Kasumi-1 (cell line): ENCODE data around the gene DEXI.
"Not testable (repeated sequence)": the region's sequence is repeated elsewhere in the genome, so short reads cannot be mapped to it uniquely, and the experiment has no call there.

Source experiments
- DNase-seq, 2 experiments: peaks; one replicate each; lab custom pipeline; 2025; lab: John Stamatoyannopoulos, UW

Gene DEXI

DNA sequence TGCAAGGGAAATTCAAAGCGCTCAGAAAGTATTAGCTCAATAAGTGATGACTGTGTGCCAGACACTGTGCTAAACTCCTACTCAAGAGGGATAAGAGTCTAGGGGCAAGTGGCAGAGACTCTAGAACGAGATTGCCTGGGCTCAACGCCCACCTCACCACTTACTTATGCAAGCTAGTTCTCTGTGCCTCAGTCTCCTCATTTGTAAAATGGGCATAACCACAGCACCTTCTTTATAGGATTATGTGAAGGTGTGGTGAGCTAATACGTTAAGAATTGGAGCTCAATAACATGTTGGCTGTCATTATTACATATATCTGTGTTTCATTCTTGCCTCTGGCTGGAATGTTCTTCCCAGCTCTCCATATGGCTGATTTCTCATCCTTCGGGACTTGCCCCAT is 15.4 kb downstream of the DEXI start:
- DNase-seq = no peak

- DNase-seq = no peak
Observed at GRCh38 chr16:10926094-10926493, 16.2 kb downstream of the DEXI start.

- DNase-seq = not testable (repeated sequence)
Observed at GRCh38 chr16:10925285-10925684, 17.0 kb downstream of the DEXI start.

DNA sequence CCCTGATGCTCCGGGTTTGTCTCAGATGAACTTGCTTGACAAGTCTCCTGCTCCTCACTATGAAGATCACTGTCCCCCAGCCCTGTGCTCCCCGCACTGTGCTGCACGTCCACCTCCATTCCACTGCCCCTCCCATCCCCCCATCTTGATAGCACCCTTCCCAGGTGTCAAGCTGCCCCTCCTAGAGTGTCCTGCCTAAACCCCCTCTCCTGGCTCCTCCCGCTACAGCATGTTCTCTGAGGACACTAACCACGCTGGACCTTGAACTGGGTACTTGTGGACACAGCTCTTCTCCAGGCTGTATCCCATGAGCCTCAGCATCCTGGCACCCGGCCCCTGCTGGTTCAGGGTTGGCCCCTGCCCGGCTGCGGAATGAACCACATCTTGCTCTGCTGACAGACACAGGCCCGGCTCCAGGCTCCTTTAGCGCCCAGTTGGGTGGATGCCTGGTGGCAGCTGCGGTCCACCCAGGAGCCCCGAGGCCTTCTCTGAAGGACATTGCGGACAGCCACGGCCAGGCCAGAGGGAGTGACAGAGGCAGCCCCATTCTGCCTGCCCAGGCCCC is 18.5 kb downstream of the DEXI start:
- DNase-seq = no peak

GRCh38 chr16:10923146-10923649 is 19.1 kb downstream of the DEXI start:
- no peak for DNase-seq

DNA sequence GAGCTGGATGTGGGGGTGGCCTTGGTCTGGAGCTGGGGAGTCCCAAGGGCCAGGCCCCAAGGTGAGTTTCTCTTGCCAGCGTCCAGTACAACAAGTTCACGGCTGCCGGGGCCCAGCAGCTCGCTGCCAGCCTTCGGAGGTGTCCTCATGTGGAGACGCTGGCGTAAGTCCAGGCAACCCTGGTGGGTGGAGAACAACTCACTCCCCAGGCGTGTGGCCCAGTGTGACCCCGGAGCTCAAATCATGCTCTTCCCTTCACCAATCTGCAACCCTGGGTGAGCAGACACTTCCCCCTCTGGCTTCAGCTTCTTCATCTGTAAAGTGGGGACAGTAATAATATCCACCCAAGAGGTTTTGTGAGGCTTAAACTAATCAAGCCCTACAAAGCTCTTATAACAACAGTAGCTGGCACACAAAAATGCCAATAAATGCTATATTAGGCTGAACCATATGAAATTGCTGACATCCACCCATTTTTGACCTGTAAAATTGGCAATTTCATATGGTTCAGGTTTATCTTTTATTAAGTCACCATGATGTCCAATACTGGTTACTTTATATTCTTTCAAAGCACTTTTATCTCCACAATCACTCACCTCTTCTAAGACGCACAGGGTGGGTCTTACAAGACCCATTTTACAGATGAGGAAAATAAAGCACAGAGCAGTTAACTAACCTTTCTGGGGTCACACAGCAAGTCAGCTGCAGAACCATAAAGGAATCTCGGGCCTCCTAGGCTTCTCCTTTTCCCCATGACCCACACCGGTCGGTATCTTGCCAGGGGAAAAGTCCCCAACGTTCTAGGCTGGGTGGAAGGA is 19.7 kb downstream of the DEXI start:
- DNase-seq = no peak

DNA sequence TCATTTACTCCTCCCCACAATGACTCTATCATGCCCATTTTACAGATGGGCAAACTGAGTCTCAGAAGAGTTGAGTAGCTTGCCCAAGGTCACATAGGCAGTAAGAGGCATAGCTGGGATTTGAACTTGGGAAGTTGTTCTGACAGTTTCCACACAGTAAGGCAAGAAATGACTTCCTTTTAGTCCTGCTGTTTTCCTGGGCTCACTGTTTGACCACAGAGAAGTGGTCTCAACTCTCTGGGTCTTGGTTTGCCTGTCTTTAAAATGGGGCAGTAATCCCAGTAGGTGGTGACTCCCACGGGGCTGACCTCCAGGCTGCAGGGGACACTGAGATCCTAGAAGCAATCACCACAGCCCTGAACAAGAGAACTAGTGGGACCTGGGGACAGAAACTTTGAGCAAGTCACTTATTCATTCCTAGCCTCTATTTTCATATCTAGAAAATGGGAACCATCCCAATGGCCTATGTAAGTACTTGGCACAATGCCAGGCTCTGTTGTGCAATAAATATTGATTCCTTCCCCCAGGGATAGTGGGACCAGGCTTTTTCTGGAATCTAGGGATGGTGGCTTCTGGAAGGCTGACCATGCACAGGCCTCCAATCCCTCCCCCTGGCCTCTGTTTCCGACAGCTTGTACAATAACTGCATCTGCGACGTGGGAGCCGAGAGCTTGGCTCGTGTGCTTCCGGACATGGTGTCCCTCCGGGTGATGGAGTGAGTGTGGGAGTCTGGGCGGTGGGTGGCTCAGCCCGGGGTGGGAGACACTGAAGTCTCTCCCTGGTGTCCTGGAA is 20.5 kb downstream of the DEXI start:
- DNase-seq = no peak

DNA sequence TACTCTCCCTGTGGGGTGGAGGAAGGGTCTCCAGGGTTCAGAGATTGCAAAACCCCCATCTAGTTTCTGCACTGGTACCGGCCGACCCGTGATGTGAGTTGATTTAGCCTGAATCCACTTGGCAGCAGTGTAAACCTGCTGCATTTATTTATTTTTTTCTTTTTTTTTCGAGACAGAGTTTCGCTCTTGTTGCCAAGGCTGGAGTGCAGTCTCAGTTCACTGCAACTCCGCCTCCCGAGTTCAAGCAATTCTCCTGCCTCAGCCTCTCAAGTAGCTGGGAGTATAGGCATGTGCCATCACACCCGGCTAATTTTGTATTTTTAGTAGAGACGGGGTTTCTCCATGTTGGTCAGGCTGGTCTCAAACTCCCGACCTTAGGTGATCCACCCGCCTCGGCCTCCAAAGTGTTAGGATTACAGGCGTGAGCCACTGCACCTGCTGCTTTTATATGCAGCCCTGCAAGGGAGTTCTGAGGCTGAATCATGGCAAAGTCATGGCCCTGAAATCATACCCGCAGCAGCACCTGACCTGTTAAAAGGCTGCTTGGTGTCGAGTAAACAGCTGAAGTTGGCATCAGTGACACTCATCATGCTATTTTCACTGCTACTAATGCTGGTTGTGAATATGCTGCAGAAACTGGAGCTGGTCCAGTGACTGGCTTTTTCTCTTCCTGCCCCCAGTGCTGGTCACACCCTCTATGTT is 21.4 kb downstream of the DEXI start:
- no peak for DNase-seq

GRCh38 chr16:10919003-10919351 is 23.3 kb downstream of the DEXI start:
- no peak for DNase-seq

DNA sequence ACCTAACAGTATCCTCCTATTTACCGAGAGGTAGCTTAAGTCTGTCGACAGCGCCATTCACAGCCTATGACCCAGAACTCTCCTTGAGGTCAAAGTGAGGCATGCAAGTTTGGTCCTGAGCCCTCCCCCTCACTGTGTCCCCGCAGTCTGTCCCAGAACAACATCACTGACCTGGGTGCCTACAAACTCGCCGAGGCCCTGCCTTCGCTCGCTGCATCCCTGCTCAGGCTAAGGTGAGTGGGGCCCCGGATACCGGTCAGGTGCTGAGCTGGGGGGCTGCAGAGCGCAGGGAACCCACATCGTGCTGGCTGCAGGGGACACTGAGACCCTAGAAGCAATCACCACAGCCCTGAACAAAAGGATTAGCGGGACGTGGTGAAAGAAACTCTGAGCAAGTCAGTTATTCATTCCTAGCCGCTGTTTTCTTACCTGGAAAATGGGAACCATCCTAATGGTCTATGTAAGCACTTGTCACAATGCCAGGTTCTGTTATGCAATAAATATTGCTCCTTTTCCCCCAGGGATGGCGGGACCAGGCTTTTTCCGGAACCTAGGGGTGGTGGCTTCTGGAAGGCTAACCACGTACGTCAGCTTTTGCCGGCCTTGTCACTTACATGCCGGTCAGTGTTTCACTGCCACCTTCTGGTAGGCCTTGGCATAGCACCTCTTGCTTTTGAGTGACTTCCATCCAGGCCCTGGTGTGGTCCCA is 23.8 kb downstream of the DEXI start:
- peak; percentile 25 to 46 for DNase-seq

DNA sequence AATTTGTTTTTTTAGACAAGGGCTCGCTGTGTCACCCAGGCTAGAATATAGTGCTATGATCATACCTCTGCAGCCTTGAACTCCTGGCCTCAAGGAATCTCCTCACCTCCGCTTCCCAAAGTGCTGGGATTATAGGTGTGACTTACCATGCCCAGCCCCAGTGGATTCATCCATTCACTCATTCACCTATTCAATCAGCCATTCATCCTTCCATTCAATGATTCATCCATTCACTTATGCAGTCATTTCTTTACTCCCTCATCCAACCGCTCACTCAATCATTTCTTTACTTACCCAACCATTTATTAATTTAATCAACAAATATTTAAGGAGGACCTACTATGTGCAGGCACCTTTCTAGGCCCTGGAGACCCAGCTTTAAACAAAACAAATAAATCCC is 25.7 kb downstream of the DEXI start:
- DNase-seq = no peak

DNA sequence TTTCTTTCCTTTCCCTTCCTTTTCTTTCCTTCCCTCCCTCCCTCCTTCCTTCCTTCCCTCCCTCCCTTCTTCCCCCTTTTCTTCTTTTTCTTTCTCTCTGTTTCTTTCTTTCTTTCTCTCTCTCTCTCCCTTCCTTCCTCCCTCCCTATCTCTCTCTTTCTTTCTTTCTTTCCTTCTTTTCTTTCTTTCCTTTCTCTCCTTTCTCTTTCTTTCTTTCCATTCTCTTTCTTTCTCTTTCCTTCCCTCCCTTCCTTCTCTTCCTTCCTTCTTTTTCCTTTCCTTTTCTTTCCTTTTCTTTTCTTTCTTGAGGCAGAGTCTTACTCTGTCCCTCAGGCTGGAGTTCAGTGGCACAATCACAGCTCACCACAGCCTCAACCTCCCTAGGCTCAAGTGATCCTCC is 31.0 kb downstream of the DEXI start:
- no peak for DNase-seq

DNA sequence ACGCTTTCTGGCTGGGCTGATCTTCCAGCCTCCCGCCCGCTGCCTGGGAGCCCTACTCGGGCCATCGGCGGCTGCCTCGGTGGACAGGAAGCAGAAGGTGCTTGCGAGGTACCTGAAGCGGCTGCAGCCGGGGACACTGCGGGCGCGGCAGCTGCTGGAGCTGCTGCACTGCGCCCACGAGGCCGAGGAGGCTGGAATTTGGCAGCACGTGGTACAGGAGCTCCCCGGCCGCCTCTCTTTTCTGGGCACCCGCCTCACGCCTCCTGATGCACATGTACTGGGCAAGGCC is 34.6 kb downstream of the DEXI start:
- DNase-seq = no peak

GRCh38 chr16:10906914-10907756 is 35.1 kb downstream of the DEXI start:
- DNase-seq = no peak

- no peak for DNase-seq
Observed at GRCh38 chr16:10906482-10906881, 35.8 kb downstream of the DEXI start.

DNA sequence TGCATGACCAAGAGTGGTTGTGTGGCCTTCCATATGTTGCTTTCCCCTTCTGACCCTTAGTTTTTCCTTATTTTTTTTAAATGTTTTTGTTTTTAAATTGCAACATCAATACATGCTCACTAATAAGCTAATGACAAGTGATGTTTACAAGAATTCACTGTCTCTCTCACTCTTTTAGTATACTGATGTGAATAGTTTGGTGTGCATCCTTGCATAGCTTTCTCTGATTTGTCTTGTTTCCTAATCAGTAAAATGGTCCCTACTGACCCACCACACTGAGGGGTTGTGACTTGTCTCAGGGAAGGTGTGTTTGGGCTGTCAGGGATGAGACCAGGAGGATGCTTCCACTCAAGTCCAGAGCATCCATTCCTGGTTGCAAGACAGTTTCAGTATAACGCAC is 39.3 kb downstream of the DEXI start:
- no peak for DNase-seq

DNA sequence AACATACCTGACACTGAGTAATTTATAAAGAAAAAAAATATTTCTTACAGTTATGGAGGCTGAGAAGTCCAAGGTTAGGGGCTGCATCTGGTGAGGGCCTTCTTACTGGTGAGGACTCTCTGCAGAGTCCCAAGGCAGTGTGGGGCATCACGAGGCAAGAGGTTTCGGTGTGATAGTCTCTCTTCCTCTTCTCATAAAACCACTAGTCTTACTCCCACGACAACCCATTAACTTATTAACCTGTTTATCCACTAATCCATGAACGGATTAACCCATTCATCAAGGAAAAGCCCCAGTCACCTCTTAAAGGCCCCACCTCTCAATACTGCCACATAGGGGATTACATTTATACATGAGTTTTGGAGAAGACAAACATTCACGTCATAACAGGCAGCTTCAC is 45.1 kb downstream of the DEXI start:
- no peak for DNase-seq

DNA sequence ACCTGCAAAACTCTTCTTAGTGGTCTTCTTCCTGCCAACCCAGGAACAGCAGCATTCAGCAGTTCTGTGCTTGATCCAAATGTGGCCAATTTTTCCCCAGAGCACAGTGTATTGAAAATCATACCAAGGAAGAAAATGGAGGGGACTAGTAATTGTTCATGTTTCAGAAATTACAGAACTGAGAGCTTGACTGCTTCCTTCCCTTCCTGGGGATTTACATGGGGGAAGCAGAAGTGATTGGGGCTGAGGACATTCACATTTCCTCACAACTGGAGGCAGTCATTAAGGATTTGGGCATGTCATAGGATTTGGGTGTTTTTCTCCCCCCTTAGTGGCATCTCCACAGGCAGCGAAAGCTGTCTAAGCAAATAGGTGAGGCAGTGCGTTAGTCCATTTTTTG is 45.5 kb downstream of the DEXI start:
- DNase-seq = no peak

DNA sequence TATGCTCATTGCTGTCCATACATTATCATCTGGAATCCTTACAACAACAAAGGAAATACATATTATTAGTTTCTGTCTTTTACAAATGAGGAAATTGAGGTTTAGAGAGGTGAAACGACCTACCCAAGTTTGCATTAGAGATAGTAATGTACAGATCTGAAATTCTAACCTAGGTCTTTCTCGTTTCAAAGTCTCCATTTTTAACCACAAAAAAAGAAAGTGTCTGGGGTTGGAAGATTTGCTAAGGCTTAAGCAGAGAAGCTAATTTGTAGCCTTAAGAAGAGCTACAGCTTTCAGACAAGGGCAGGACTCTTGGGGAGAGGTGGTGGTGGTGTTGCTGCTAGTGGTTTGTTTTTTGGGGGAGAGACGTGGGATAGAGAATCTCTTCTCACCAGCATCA is 46.1 kb downstream of the DEXI start:
- no peak for DNase-seq

DNA sequence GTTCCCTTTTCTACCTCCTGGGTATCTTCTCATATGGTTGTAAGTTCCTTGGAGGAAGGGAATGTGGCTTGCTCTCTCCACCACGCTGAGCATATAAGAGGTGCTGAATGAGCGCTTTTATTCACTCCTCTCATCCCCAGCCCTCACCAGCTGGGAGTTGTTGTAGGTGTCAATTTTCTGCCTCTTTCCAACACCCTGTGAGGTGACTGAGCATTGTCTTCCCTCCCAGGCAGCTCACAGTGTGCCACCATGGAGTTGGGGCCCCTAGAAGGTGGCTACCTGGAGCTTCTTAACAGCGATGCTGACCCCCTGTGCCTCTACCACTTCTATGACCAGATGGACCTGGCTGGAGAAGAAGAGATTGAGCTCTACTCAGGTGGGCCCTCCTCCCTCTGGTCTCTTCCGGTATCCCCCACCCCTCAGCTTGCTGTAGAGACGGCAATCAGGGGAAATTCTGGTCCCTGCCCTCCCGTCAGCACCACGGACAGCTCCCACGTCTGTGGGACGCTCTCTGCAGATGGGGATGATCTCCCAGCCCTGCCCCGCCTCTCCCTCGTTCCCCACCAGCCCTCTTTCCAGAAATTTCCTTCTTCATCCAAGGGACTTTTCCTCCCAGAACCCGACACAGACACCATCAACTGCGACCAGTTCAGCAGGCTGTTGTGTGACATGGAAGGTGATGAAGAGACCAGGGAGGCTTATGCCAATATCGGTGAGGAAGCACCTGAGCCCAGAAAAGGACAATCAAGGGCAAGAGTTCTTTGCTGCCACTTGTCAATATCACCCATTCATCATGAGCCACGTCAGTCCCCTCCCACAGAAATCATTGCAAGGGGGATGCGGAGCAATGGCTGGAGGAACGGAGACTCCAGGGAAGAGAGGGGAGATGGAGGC is 47.0 kb downstream of the DEXI start:
- peak; percentile 21 to 24 for DNase-seq
